Vagina (tissue), 2 donors: ENCODE measurements around the gene CNGA3.

ENCODE experiments used
- CTCF ChIP-seq, 3 experiments: fragments of 450-650 bp in 2 of 3; fragments of 200-600 bp in 1 of 3; sonication (generic) in 1 of 3; IDR thresholded peaks; one replicate each; pipeline ENCODE4 v1.5.1; 2017 to 2019; ENCODE audit warnings: antibody characterized with exemption in 3 of 3, mild to moderate bottlenecking in 2 of 3, moderate library complexity in 2 of 3
- POLR2AphosphoS5 ChIP-seq, 2 donors: sonication (generic); formaldehyde crosslinking; IDR thresholded peaks; one replicate each; pipeline ENCODE4 v1.9.0; 2017; ENCODE audit warnings: antibody characterized with exemption in 2 of 2, mild to moderate bottlenecking in 2 of 2, low read depth in 1 of 2; ENCODE audit not compliant: insufficient read depth in 1 of 2

- TF ChIP-seq CTCF (IDR thresholded peaks at IDR 0.05) (no peak), POLR2AphosphoS5 (IDR thresholded peaks at IDR 0.05; ENCODE audit: insufficient read depth in 1 of 2, low read depth in 1 of 2) (no peak)
Measured at GRCh38 chr2:98416383-98417159, 70.3 kb downstream of the CNGA3 start.
